CD4-positive, alpha-beta T cell treated with Interleukin-12 subunit alpha and Interleukin-12 subunit beta, for 1 hour (primary cell): ENCODE results near the gene DSTN.

Experiments used
- DNase-seq: peaks from one replicate; pipeline ENCODE4 v3.0.0-alpha.2; 2020

DSTN gene

DNA sequence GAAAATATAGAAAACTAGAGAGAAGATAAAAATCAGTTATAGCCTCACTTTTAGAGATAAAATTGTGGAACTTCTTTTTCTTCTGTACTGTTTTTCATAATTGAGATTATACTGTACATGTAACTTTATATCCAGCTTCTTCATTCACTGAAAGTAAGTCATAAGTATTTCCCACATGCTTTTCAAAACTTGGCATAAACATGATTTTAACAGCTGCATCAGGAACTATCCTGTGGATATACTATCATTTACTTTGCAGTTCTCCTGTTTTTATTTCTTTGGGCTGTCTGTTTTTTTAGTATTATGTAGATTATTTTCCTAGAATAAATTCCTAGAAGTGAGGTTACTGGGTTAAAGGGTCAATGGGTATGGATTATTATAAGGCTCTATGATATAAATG, 14.8 kb downstream of the DSTN start:
- DNase-seq, result no peak

DNA sequence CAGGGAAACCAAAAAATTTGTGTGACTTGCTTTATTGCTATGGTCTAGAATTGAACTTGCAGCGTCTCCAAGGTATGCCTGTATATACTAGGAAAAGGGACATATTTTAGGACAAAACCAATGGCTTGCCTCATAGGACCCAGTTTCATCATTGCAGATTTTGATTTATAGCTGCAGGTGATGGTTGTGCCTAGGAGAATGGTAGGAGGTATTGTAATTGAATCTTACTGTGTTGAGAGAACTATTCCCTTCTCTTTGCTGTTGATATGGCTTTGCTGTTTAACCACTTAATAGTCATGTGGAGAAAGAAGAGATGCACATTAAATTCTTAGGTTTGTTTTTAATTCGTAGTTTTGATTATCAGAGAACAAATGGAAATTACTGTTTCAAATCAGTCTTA, 16.4 kb downstream of the DSTN start:
- DNase-seq, result no peak

DNA sequence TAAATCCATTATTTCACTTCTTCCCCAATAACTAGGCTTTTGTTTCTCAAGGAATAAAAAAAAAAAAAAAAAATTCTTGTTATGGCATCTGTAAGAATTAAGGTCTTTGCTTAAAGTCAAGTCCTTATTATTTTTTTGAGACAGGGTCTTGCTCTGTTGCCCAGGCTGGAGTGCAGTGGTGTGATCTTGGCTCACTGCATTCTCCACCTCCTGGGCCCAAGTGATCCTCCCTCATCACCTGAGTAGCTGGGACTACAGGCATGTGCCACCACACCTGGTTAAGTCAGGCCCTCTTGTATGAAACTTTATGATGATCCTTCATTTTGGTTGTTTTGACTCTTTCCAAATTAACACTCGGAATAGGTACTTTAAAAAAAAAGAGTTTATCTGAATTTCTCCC, 17.3 kb downstream of the DSTN start:
- no peak for DNase-seq

DNA sequence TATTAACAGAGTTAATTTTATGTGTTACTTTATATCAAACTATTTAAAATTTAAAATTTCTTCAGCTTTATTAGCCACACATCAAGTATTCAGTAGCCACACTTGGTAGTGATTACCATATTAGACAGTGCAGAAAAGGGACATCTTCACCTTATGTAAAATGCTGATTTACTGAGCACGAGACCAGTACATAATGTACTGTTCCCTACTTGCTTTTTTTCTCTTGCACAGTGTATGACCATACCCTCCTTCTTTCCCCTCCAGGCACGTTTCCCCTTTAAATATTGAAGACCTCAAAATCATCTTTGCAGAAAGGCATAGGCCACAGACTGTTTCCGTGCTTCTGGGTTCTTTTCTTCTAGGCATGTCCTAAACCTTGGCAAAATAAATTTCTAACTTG, 17.9 kb downstream of the DSTN start:
- no peak for DNase-seq

DNA sequence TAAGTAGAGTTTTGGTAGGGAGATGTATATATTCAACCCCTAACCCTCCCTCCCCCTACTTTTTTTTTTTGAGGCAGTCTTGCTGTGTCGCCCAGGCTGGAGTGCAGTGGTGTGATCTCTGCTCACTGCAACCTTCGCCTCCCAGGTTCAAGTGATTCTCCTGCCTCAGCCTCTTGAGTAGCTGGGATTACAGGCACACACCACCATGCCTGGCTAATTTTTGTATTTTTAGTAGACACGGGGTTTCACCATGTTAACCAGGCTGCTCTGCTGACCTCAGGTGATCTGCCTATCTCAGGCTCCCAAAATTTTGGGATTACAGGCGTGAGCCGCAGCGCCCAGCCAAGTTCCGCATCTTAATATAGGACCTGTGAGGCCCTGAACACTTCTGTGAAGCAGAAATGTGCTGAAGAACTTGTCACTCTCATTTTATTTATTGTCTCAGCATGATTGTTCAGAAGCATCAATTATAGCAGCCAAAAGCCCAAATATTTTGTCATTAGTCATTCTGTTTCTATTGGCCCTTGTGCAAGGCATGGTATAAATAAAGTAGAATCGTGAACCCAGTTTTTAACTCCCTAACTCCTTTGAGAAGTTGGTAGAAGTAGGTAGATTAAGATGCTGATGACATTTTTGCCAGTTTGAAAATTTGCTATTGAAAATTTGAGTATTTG, 19.4 kb downstream of the DSTN start:
- DNase-seq, result no peak

DNA sequence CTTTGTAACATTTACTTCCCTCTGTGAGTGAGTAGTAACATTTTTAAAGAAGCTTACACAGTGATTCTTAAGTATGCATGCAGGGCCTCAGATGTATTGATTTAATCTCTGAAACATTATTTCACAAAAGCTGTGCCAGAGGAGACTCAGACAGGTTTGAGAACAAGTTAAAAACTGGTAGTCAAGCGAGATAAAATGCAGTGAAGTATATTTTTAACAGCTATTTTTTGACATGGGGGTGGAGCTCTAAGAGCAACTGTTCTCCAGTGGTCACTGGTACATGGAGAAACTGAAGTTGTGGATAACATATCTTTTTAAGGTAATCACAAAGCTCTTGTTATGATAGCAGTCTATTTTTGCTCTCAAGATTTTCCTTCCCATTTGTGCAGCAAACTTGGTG, 20.4 kb downstream of the DSTN start:
- DNase-seq, result no peak

DNA sequence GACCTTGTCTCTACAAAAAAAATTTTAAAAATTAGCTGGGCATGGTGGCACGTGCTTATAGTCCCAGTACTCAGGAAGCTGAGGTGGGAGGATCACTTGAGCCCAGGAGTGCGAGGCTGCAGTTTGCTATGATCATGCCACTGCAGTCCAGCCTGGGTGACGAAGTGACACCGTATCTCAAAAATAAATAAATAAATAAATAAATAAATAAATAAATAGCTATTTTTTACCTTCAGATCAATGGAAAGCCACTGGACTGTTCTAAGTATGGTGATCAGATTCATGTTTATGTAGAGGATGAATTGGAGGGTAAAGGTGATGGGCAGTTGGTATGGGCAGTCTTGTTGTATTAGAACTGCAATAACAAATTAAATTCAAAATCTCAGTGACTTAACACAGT, 24.0 kb downstream of the DSTN start:
- no peak for DNase-seq

DNA sequence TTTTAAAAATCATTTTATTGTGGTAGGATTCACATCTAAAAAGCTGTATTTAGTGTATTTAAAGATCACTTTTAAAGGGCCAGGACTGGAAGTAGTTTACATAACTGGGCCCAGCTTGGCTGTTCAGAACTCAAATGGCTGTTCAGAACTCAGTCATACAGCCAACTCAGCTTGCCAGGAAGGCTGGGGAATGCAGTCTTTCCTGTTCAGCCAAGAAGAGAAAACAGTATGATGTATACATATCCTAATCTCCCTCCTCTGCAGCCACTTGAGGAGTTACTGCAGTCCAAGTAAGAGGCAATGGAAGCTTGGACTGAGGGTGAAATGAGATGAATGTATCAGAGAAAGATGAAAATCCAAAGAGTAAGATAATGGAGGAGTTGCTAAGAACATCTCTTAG, 24.6 kb downstream of the DSTN start:
- no peak for DNase-seq

DNA sequence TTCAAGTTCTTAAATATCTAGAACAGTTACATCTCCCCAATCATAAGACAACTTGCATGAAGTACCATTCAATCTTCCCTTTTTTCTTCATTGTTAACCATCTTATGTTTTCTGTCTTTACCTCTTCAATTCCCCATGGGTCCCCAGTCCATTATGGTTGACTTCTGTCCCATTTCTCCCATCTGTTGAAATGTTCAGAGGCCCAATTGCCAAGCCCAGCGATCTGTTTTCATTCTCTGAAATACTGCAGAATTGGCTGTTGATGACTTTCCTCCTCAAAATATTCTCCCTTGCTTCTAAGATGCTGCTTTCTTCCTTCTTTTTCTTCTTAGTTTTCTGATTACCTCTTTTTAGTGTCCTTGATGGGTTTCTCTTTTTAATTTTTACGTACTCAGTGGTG, 26.0 kb downstream of the DSTN start:
- no peak for DNase-seq

DNA sequence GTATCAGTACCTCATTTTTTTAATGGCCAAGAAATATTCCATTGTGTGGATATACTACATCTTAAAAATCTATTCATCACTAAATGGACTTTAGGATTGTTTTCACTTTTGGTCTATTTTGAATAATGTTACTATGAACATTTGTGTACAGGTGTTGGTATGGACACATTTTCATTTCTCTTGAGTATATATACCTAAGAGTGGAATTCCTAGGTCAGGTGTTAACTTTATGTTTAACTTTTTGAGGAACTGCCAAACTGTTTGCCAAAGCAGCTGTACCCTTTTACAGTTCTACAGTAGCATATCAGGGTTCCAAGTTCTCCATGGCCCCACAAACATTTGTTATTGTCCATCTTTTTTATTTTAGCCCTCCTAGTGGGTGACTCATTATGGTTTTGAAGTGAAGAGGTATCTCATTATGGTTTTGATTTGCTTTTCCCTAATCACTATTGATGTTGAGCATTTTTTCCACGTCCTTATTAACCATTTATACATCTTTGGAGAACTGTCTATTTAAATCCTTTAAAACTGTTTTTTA, 28.2 kb downstream of the DSTN start:
- no peak for DNase-seq

DNA sequence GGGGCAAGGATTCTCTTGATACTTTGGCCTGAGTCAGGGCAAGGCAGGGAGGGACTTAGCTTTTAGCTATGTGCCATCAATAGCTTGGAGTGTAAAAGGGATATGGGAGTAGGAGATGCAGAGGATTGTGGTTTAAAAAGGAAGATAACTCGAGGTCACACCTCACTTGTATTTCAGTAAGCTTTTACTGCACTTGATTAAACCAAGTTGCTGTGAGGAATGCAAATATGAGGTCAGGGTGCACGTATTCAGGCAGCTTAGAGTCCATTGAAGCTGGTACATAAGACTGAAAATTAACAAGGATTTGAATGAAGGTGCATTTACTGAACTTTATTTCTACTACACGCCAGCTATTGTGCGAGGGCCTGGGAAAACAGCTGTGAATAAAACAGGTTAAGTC, 32.1 kb downstream of the DSTN start:
- no peak for DNase-seq

DNA sequence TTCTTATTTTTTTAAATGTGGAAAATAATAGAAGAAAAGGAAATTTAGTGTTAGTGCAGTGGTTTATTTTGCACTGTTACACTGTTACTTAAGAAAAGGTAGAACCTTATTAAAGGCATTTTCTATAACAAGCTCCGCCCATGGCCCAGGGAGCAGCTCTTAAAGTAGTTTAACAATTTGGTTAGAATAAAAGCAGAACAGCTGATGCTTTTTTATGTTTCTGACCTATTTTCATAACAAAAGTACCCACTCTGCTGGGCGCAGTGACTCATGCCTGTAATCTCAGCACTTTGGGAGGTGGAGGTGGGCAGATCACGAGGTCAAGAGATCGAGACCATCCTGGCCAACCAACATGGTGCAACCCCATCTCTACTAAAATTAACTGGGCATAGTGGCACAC, 32.6 kb downstream of the DSTN start:
- no peak for DNase-seq

DNA sequence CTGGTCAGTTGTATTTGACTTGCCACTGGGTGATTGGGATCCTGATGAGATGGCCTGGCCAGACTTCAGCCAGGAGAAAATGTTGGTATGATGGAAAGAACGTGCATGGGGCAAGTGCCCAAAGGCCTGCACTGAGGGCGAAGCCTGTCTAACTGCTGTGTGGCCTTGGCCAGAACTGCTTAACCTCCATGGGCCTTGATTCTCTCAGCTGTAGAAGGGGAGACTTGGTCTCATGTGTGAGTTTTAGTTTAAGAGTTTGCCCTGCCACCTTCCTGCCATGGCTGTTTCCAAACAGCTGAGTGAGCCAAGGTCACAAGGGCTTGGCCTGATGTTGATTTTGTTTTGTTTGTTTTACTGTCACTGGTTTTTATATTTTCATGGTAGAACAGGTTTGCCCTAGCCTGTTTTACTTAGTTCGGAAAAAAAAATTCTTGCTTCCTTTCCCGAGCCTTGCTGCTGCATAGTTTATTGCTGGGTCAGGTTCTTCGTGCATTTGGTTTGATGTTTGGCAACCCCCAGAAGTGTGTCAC, 35.3 kb downstream of the DSTN start:
- no peak for DNase-seq

DNA sequence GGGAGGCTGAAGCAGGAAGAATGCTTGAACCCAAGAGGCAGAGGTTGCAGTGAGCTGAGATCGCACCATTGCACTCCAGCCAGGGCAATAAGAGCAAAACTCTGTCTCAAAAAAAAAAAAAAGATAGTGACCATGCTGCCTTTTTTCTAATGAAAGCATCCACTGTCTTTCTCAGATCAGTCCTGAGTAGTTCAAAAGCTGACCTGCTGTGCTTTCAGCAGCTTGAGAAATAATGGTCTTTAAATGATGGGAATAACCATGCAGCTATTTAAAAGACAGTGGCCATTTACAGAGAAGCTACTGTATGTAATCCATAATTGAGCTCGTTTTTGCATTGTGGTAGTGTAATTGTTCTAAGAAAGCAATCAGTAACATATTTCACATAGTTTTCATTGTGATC, 36.1 kb downstream of the DSTN start:
- no peak for DNase-seq

DNA sequence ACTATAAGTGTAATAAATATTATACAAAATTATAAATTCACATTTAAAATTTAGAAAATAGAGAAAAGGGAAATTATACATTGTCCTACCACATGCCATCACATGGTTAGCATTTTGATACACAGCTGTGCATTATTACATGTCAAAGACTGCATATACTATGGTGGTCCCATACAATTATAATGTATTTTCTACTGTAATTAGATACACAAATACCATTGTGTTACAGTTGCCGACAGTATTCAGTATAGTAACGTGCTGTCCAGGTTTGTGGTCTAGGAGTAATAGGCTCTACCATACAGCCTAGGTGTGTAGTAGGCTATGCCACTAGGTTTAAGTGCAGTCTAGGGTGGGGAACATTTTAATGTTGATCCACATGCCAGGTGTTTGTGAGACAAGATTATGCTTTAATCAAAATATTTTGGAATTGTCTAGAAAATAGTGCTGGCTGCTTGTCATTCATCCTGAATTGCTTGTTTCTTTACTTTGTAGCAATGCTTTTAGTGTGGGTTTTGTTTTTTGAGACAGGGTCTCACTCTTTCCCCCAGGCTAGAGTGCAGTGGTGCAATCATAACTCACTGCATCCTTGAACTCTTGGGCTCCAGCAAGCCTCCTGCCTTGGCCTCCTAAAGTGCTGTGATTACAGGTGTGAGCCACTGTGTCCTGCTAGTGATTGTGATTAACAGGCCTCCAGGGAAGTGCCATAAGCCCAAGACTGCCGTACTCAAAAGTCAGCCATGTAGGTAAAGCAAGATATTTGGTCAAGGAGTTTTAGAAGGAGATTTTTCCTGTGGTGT, 39.0 kb downstream of the DSTN start:
- no peak for DNase-seq

DNA sequence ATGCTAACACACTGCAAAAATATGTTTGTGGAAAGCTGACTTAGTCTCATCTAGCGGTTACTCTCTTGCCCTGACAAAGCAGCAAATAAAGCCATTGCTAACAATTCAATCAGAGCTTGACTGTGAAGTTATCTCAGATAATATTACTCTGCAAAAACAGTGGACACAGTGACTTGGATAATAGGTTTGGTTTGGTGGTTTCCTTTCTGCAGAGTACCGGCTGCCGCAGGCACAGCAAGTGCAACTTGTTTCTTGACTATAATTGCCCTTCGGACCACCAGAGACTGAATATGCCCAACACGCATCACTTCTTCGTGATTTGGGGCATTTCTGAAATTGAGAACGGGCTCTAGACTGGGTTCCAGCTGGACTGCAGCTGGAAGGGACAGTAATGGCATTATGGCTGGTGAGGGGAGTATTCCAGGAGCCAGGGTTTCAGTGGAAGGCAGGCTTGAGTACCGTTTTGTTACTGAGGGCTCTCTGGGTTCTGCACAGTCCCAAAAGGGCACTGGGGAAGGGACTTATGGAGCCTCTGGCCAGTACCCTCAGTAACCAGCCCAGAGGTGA, 40.0 kb downstream of the DSTN start:
- no peak for DNase-seq

DNA sequence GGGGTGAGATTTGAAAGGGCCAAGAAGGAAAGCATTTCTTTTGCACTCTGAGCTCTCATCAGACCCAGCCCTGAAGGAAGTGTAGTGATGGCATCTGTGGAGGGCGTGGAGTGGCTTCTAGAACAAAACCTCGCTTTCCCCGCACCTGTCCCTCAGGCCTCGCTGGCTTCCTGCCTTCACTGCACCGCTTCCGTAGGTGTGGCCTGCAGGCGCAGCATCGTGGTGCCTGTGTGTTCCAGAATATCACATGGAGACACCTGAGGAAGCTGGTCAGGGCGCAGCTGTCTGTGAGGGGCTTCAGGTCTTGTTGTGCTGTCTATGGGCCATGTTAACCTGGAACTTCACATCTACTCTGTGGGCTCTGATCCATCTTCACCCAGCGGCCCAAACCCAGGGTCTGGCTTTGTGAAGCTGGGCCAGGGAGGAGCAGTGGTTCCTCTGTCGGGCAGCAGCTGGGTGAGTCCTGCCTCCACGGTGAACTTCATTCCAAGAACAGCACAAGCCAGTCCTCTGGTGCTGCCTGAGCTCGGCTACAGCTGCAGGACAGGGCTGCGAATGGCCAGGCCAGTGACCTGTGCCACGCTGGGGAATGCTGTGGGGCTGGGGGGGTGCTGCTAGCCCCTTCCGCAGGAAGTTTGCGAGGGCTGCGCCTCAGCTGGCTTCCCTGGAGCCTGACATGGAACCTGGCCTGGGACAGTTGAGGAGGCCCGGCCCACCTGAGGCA, 40.9 kb downstream of the DSTN start:
- DNase-seq, result peak; percentile 69

DNA sequence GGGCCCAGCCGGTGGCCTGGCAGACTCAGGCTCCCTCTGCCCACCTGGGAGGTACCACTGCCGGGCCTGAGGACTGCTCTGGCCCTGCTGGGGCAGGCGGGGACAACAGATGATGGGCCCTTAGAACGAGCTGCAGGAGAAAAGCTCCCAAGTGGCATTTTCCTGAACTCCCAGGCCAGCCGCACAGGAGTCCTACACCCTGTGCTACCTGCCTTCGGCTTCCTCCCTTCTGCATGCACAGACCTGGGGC, 41.3 kb downstream of the DSTN start:
- DNase-seq, result no peak

DNA sequence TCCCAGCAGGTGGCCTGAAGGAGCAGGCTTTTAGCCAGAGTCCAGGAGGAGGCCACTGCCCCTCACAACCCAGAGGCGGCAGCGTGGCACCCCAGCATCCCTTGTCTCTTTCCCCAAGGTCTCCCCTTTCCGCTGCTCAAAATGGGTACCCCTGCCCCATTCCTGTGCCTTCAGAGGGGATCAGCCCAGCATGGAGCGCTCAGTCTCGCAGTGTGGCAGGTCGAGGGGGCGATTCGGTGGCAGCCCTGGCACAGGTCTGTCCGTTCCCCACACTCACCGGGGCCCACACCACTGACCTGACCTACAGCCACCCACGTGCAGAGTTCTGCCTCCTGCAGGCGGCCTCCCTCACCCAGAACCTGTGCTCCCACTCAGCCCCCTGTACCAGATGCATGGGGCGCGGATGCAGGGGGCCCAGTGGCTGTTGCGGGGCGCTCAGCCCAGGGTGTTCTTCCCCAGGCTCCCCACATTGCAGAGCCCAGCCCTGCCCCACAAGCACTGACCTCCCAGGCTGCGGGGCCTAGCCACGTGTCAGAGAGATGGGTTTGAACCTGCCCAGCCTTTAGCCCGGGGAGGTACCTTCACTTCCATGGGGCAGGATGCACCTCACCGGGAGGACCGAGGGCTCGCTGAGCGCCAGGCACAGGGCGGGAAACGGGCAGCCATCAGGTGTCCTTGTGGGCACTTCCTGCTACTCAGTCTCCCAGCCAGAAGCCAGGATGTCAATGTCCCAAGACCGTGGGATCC, 41.8 kb downstream of the DSTN start:
- DNase-seq, result no peak

DNA sequence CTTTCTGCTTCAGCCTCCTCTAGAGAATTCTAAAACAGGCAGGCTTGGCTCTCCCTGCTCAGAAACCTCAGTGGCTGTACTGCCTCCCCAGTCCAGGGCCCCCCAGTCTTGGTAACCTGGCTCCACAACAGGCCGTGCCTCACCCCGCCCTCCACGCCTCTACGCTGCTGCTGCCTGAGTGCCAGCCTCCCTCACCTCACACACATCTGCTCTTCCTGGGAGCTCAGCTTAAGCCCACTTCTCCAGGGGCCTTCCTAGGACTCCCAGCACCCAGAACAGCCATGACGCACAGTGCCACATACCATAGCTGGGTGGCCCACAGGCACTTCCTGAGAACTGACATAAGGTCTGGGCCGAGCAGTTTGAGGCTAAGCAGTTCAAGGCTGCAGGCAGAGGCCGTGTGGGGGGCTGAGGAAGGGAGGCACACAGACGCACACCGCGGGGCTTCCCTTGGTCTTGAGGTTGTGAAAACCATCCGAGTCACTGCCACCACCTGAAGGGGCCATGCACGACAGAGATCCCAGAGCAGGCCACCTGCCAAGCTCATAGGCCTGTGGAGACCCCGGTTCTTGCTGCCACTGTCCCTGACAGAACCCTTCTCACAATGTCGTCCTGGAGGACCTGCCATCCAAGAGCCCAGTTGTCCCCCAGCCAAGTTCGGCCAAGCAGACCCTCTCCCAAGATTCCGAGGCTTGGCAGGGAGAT, 42.6 kb downstream of the DSTN start:
- peak; percentile 41 for DNase-seq

DNA sequence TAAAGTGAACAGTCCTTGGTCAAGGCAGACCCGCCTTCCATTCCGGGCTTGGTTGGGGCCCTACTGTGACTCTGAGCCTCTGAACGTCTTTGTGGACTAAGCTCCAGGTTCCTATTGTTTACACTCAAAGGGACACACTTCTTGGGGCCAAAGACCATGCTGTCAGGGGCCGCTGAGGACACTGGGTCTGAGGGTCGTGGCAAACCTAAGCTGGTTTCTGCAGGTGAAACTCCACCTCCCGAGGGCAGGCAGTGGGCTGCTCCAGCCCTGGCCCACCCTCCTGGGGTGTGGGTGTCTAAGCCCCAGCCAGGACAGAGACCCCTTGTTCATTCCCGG, 43.1 kb downstream of the DSTN start:
- no peak for DNase-seq
